Measurements from ENCODE around the gene TBC1D1. TPM values are rescaled to one million over a fixed set of nuclear protein-coding genes. Genes with fewer than 3 reads are reported as not detected.
A peak's percentile ranks its signal among the peaks of the same experiment; 100 is the strongest.

The TBC1D1 gene, protein sequence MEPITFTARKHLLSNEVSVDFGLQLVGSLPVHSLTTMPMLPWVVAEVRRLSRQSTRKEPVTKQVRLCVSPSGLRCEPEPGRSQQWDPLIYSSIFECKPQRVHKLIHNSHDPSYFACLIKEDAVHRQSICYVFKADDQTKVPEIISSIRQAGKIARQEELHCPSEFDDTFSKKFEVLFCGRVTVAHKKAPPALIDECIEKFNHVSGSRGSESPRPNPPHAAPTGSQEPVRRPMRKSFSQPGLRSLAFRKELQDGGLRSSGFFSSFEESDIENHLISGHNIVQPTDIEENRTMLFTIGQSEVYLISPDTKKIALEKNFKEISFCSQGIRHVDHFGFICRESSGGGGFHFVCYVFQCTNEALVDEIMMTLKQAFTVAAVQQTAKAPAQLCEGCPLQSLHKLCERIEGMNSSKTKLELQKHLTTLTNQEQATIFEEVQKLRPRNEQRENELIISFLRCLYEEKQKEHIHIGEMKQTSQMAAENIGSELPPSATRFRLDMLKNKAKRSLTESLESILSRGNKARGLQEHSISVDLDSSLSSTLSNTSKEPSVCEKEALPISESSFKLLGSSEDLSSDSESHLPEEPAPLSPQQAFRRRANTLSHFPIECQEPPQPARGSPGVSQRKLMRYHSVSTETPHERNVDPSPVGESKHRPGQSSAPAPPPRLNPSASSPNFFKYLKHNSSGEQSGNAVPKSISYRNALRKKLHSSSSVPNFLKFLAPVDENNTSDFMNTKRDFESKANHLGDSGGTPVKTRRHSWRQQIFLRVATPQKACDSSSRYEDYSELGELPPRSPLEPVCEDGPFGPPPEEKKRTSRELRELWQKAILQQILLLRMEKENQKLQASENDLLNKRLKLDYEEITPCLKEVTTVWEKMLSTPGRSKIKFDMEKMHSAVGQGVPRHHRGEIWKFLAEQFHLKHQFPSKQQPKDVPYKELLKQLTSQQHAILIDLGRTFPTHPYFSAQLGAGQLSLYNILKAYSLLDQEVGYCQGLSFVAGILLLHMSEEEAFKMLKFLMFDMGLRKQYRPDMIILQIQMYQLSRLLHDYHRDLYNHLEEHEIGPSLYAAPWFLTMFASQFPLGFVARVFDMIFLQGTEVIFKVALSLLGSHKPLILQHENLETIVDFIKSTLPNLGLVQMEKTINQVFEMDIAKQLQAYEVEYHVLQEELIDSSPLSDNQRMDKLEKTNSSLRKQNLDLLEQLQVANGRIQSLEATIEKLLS (N-terminal part only)
- total RNA-seq (10 to 100 TPM; 49.1 to 53.8 TPM), polyA plus RNA-seq (10 to 100 TPM; 18.4 to 27.2 (median 18.7) TPM), total RNA-seq (63.4 to 99.3 (median 84.8) reads per million in 6 experiments)

DNA sequence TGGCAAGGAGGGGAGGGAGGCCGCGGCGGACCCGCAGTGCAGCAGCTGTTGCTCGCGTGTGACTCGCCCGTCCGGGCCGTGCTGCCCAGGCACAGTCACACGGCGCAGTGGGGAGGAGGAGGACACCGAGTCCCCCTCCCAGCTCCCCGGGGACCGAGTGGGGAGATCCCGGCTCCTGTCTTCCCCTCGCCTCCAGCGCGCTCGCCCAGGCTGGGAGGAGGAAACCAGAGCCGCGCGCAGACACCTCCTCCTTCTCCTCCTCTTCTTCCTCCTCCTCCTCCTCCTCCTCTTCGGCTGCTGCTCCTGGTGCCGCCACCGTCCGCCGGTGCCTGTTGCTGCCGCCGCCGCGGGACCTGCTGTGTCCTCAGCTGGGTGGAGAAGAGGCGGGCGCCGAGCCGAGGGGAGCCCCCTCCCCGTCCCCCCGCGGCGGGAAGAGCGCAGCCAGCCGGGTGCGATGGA lies at the start of gene TBC1D1:
Gene TBC1D1, plus strand, starts transcription at position 284 of the 459 bp plus-strand sequence. CDS start 11,012 bp downstream, outside the sequence.
- H3K36me3 Mint-ChIP-seq: peaks cover 0 to 6% (median 4%) of the 10 kb centered on the region in 3 donors
- ATAC-seq: peak in 1 of 2 donors; percentile 47
- DNase-seq: peak in 3 of 10 donors; percentile 5 to 24 (median 9)
- peaks cover 18 to 55% (median 40%) of the 10 kb centered on the region in 4 donors for H3K4me1 Mint-ChIP-seq
- POLR2A ChIA-PET: interaction anchor here (0.5 to 2.3 kb wide), 4 partner anchors 32 to 178 kb away, joined by 3 to 17 read pairs (median 3); partner anchors contain the start of gene PGM2
- H3K27ac Mint-ChIP-seq: peak within 1 kb of the TSS; percentile 80 to 99 (median 96)
- peak within 1 kb of the TSS; percentile 89 to 98 (median 95) for H3K4me3 Mint-ChIP-seq
- no peaks in the 10 kb centered on the region for H3K9me3 Mint-ChIP-seq
- peaks cover 0 to 1% (median 0%) of the 10 kb centered on the region in 5 donors for H3K27me3 Mint-ChIP-seq

DNA sequence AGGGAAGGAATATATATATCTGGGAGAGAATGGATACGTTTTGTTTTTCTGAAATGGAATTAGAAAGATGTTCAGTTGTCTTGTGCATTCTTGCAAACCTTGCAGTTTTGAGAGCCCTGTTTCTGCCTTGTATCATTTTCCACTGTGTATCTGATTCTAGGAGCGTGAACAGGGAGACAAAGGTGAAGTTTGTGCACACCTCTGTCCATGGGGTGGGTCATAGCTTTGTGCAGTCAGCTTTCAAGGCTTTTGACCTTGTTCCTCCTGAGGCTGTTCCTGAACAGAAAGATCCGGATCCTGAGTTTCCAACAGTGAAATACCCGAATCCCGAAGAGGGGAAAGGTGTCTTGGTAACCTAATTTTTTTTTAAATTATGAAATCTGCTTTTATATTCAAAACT lies 46.7 kb upstream of the TBC1D1 start:
- H3K4me3 Mint-ChIP-seq: no peak overlapping the region
- peaks cover 13 to 85% (median 40%) of the 10 kb centered on the region in 3 donors for H3K36me3 Mint-ChIP-seq
- H3K9me3 Mint-ChIP-seq: no peaks in the 10 kb centered on the region
- ATAC-seq: no peak
- no peak for DNase-seq
- POLR2A ChIA-PET: no interaction called here
- H3K27me3 Mint-ChIP-seq: no peaks in the 10 kb centered on the region
- H3K27ac Mint-ChIP-seq: no peak overlapping the region
- peaks cover 0 to 5% (median 2%) of the 10 kb centered on the region in 4 donors for H3K4me1 Mint-ChIP-seq

DNA sequence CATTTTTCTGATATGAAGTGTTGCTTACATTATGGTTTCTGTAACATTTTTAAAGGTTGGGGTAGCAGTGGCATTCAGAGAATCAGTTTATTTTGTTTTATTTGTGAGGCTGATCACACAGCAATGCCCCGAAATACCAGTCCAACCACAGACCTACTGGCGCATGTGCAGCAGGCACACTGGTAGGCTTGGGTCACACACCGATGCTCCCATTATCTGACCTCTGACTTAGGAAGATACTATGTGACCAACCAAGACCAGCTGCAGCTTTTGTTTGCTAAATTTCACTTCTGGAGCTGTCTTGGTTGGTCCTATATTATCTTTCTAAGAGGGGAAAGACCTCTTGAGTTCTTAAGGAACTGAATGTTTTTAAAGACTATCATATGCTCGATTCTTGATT lies 45.7 kb upstream of the TBC1D1 start:
- ATAC-seq (no peak), DNase-seq (no peak)
- Mint-ChIP-seq H3K27me3 (no peaks in the 10 kb centered on the region), H3K4me3 (no peak overlapping the region), H3K9me3 (no peaks in the 10 kb centered on the region), H3K27ac (no peak overlapping the region), H3K4me1 (peaks cover 0 to 5% (median 2%) of the 10 kb centered on the region in 4 donors), H3K36me3 (peaks cover 13 to 82% (median 35%) of the 10 kb centered on the region in 3 donors)
- POLR2A ChIA-PET: no interaction called here

DNA sequence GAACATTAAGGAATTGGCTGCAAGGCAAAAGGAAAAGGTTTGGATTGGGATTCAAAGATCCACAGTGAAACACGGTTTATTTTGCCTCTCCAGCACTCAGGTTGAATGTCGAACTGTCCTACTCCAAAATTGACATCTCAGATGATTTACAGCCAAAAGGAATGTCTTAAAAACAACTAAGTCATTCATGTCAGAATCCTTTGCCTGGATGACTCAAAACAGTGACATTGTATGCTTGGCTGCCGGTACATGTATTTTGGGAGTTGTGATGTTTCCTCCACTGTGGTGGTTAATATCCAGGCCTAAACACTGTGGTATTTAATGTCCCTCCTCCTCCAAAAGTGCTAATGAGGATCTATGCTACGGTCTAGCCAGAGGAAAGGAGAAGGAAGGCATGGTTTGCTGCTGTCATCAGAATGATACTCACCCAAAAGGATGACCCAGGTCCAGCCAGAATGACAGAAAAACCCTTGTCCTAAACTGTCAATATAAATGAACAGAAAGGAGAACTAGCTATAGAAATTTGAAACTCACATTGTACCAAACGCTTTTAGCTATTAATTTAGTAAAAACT lies 43.5 kb upstream of the TBC1D1 start:
- H3K4me3 Mint-ChIP-seq: no peak overlapping the region
- peaks cover 9 to 84% (median 31%) of the 10 kb centered on the region in 3 donors for H3K36me3 Mint-ChIP-seq
- peaks cover 0 to 6% (median under 1%) of the 10 kb centered on the region in 4 donors for H3K4me1 Mint-ChIP-seq
- DNase-seq: no peak
- H3K27ac Mint-ChIP-seq: peak overlapping the region in 1 of 10 donors; percentile 22
- no peaks in the 10 kb centered on the region for H3K9me3 Mint-ChIP-seq
- no peak for ATAC-seq
- H3K27me3 Mint-ChIP-seq: no peaks in the 10 kb centered on the region
- POLR2A ChIA-PET: no interaction called here

DNA sequence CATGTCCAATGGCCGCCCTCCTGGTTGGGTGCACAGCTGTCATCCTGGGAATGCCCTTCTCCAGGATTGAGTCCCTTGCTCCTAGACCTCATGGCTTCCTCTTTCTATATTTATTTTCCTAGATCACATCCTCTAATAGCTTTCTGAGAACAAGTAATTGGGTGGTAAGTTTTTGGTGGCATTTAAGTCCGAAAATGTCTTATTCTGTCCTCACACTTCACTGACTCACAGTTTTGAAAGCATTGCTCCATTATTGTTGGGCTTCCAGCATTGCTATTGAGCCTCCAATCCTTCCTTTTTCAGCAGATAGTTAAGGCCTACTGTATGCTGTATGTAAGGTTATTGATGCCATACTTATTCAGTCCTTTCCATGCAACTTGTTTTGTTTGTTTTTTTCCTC lies 38.5 kb upstream of the TBC1D1 start:
- peak overlapping the region in 1 of 10 donors; percentile 81 for H3K27ac Mint-ChIP-seq
- H3K4me1 Mint-ChIP-seq: peaks cover 0 to 3% (median 1%) of the 10 kb centered on the region in 4 donors
- H3K36me3 Mint-ChIP-seq: peaks cover 2 to 81% (median 26%) of the 10 kb centered on the region in 3 donors
- no peak overlapping the region for H3K4me3 Mint-ChIP-seq
- H3K9me3 Mint-ChIP-seq: no peaks in the 10 kb centered on the region
- H3K27me3 Mint-ChIP-seq: no peaks in the 10 kb centered on the region
- ATAC-seq (no peak), DNase-seq (no peak)
- POLR2A ChIA-PET: no interaction called here

DNA sequence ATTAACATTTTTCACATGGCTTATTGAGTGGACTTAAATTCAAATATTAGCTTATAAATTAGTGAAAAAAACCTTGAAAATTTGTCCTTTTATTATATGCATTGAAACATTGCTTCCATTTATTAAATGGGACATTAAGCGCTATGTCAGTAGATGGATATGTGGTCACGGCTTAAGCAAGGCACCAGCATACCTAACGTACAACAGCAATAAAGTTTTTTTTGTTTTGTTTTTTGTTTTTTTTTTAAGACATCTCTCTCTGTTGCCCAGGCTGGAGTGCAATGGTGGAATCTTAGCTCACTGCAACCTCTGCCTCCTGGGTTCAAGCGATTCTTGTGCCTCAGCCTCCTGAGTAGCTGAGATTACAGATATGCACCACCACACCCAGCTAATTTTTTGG lies 32.8 kb upstream of the TBC1D1 start:
- POLR2A ChIA-PET: interaction anchor here (0.7 kb wide), 1 partner anchor 33 kb away, joined by 3 read pairs; no protein-coding TSS in a partner anchor
- H3K4me1 Mint-ChIP-seq: no peaks in the 10 kb centered on the region
- H3K27ac Mint-ChIP-seq: no peak overlapping the region
- no peak overlapping the region for H3K4me3 Mint-ChIP-seq
- H3K36me3 Mint-ChIP-seq: peaks cover 0 to 75% (median 18%) of the 10 kb centered on the region in 3 donors
- DNase-seq (no peak), ATAC-seq (no peak)
- no peaks in the 10 kb centered on the region for H3K27me3 Mint-ChIP-seq
- H3K9me3 Mint-ChIP-seq: no peaks in the 10 kb centered on the region

DNA sequence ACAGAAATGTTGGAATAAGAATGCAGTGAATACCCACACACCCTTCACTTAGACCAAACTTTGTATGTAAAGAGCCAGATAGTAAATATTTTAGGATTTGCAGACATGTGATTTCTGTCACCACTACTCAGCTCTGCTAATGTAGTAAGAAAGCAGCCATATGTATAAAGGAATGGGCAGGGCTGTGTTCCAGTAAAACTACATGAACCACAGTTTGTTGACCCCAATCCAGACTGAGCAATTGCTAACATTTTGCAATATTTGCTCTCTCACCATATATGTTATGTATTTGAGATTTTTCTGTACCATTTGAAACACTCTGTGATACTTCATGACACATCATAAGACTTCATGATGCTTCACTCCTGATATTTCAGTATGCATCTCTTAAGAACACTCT lies 32.0 kb upstream of the TBC1D1 start:
- Mint-ChIP-seq H3K4me1 (no peaks in the 10 kb centered on the region), H3K36me3 (peaks cover 0 to 74% (median 24%) of the 10 kb centered on the region in 3 donors), H3K4me3 (no peak overlapping the region), H3K27me3 (no peaks in the 10 kb centered on the region), H3K27ac (no peak overlapping the region), H3K9me3 (no peaks in the 10 kb centered on the region)
- no peak for DNase-seq
- POLR2A ChIA-PET: interaction anchor here (0.7 kb wide), 1 partner anchor 32 kb away, joined by 3 read pairs; no protein-coding TSS in a partner anchor
- ATAC-seq: no peak

DNA sequence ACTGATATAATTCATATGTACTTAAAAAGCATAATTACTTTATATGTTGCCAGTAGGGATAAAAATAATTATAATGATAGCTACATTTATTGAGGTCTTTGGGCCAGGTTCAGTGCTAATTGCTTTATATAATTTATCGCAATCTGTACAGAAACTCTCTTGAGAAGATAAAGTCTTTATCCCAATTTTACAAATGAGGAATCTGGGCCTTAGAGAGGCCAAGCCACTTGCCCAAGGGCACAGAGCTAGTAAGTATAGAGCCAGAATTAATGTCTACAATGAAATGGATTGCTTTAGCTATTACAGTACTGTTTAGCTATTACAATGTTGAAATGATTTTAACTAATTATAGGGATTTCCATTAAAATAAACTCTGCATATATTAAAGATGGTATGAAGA lies 30.6 kb upstream of the TBC1D1 start:
- Mint-ChIP-seq H3K9me3 (no peaks in the 10 kb centered on the region), H3K27me3 (no peaks in the 10 kb centered on the region), H3K27ac (no peak overlapping the region), H3K4me1 (peaks cover 0 to 8% (median 0%) of the 10 kb centered on the region in 4 donors), H3K36me3 (peaks cover 0 to 63% (median 25%) of the 10 kb centered on the region in 3 donors), H3K4me3 (no peak overlapping the region)
- ATAC-seq (no peak), DNase-seq (no peak)
- POLR2A ChIA-PET: no interaction called here

DNA sequence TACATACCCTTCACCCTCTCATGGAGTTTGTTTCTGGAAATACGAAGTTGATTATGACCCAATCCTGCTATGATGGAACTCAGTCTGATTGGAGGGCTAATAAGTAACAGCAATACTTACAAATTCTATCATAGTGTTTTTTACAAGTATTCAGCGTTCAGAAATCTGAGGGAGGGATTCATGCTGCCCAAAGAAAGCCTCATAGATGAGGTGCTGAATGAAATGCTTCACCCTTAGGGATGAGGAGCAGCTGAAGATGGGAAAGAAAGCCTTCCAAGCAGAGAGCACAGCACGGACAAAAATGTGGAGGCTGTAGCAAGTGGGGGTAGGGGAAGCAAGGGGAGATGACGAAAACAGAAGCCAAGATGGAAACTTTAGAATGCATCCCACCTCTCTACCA lies 27.9 kb upstream of the TBC1D1 start:
- ATAC-seq (no peak), DNase-seq (no peak)
- Mint-ChIP-seq H3K4me3 (no peak overlapping the region), H3K9me3 (no peaks in the 10 kb centered on the region), H3K4me1 (peaks cover 0 to 14% (median under 1%) of the 10 kb centered on the region in 4 donors), H3K27ac (no peak overlapping the region), H3K36me3 (peaks cover 7 to 55% (median 22%) of the 10 kb centered on the region in 3 donors), H3K27me3 (no peaks in the 10 kb centered on the region)
- POLR2A ChIA-PET: no interaction called here

DNA sequence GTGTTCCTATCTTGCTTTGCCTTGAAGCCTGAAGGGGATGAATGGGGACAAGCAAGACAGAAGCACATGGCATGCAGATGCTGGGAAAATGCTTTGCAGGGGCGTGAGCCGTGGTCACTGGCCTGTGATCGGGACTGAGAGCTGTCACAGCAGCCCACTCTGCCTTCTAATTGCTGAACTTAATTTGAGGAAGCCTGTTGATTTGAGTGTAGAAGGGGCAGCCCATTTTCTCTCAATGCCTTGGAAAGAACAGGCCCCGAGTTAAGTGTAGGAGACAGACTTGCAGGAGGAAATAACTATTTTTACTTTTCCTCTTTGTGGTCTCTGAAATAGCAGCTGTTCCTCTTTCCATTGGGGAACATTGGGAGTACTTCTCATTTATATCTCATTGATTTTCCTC lies 26.1 kb upstream of the TBC1D1 start:
- no peak overlapping the region for H3K4me3 Mint-ChIP-seq
- H3K36me3 Mint-ChIP-seq: peaks cover 7 to 48% (median 23%) of the 10 kb centered on the region in 3 donors
- H3K27me3 Mint-ChIP-seq: no peaks in the 10 kb centered on the region
- H3K9me3 Mint-ChIP-seq: no peaks in the 10 kb centered on the region
- DNase-seq: no peak
- no peak overlapping the region for H3K27ac Mint-ChIP-seq
- POLR2A ChIA-PET: no interaction called here
- H3K4me1 Mint-ChIP-seq: peaks cover 0 to 14% (median under 1%) of the 10 kb centered on the region in 4 donors
- no peak for ATAC-seq

DNA sequence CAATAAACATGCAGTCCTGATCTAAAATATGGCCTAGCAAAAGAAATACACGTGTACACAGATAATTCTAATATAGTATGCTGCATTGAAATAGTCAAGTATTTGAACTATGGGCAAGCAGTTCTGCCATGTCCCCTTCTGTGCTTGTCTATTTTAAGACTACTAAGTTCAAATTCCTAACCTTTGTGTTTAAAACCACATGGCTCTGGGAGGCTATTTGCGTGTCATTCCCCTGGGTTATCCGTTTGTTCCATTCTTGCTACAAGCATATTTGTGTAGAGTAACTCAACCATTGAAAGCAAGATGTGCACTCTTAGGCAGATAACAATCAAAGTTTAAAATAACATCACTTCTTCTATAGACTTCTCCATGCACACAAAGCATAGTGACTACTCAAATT lies 25.4 kb upstream of the TBC1D1 start:
- DNase-seq: no peak
- Mint-ChIP-seq H3K27me3 (no peaks in the 10 kb centered on the region), H3K4me3 (no peak overlapping the region), H3K9me3 (no peaks in the 10 kb centered on the region), H3K27ac (no peak overlapping the region), H3K36me3 (peaks cover 7 to 46% (median 23%) of the 10 kb centered on the region in 3 donors), H3K4me1 (peaks cover 0 to 14% (median under 1%) of the 10 kb centered on the region in 4 donors)
- POLR2A ChIA-PET: no interaction called here
- no peak for ATAC-seq

DNA sequence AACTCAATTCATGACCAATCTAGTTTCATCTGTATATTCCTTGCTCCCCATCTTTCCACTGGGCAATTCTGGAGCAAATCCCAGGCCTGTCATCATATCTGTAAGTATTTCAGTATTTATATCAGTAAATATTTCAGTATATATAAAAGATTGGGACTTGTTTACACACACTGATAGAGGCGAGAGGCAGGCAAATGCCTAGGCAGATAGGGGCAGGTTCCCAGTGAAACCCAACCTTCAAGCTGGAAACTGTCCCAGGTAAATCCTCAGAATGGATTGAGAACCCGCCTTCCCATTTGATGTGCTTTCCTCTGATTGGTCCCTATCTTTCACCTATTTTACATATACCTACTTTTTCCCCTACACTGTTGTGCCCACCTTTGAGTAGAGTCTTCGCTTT lies 23.8 kb upstream of the TBC1D1 start:
- H3K4me1 Mint-ChIP-seq: peaks cover 3 to 21% (median 4%) of the 10 kb centered on the region in 4 donors
- no peak overlapping the region for H3K4me3 Mint-ChIP-seq
- H3K27me3 Mint-ChIP-seq: no peaks in the 10 kb centered on the region
- no peaks in the 10 kb centered on the region for H3K9me3 Mint-ChIP-seq
- no peak for ATAC-seq
- no peak overlapping the region for H3K27ac Mint-ChIP-seq
- POLR2A ChIA-PET: no interaction called here
- H3K36me3 Mint-ChIP-seq: peaks cover 7 to 31% (median 18%) of the 10 kb centered on the region in 3 donors
- DNase-seq: no peak

All from naive thymus-derived CD8-positive, alpha-beta T cell (primary cell).